ENCODE data around the gene CLEC20A. TPM values are rescaled to one million over a fixed set of nuclear protein-coding genes. Genes with fewer than 3 reads are reported as not detected.

The CLEC20A gene
- total RNA-seq, 6 experiments from 2014 or later, result not detected

- ATAC-seq (no peak), DNase-seq (no peak)
- Histone ChIP-seq H3K4me1 (no peaks in the 10 kb centered on the region), H3K27me3 (no peaks in the 10 kb centered on the region), H3K27ac (no peak overlapping the region), H3K9me3 (no peaks in the 10 kb centered on the region), H3K36me3 (peaks cover 0 to 9% (median 4%) of the 10 kb centered on the region in 4 donors), H3K4me3 (no peak overlapping the region)
- intact Hi-C loops (cut with DNase I), result no loop called here
- TF ChIP-seq CTCF (IDR thresholded peaks at IDR 0.05) (no peak), POLR2A (IDR thresholded peaks at IDR 0.05) (no peak)
Measured at GRCh38 chr1:178465011-178465410, 31.8 kb downstream of the CLEC20A start.

- no peak for ATAC-seq
- DNase-seq, result no peak
- no peaks in the 10 kb centered on the region for H3K27me3 ChIP-seq
- intact Hi-C loops (cut with DNase I), result no loop called here
- peaks cover 0 to 9% (median 4%) of the 10 kb centered on the region in 4 donors for H3K36me3 ChIP-seq
- H3K9me3 ChIP-seq, result no peaks in the 10 kb centered on the region
- TF ChIP-seq POLR2A (IDR thresholded peaks at IDR 0.05) (no peak), CTCF (IDR thresholded peaks at IDR 0.05) (no peak)
- no peaks in the 10 kb centered on the region for H3K4me1 ChIP-seq
- H3K4me3 ChIP-seq, result no peak overlapping the region
- H3K27ac ChIP-seq, result no peak overlapping the region
Measured at GRCh38 chr1:178464566-178464965, 32.2 kb downstream of the CLEC20A start.

GRCh38 chr1:178464141-178464540 is 32.6 kb downstream of the CLEC20A start:
- no peaks in the 10 kb centered on the region for H3K4me1 ChIP-seq
- intact Hi-C loops (cut with DNase I), result no loop called here
- ATAC-seq (no peak), DNase-seq (no peak)
- no peak overlapping the region for H3K27ac ChIP-seq
- H3K36me3 ChIP-seq, result peaks cover 0 to 9% (median 4%) of the 10 kb centered on the region in 4 donors
- WGBS (ENCODE audit: insufficient coverage, low coverage, low lambda C conversion rate, missing lambda C conversion rate), result 83% methylated on average over 1 of the region's 1 CpG
- no peak overlapping the region for H3K4me3 ChIP-seq
- TF ChIP-seq CTCF (IDR thresholded peaks at IDR 0.05), result no peak
- TF ChIP-seq POLR2A (IDR thresholded peaks at IDR 0.05), result no peak
- H3K27me3 ChIP-seq, result no peaks in the 10 kb centered on the region
- H3K9me3 ChIP-seq, result no peaks in the 10 kb centered on the region

- H3K27ac ChIP-seq, result no peak overlapping the region
- ATAC-seq (no peak), DNase-seq (no peak)
- 72% methylated on average over 4 of the region's 4 CpGs for WGBS (ENCODE audit: insufficient coverage, low coverage, low lambda C conversion rate, missing lambda C conversion rate)
- TF ChIP-seq CTCF (IDR thresholded peaks at IDR 0.05) (no peak), POLR2A (IDR thresholded peaks at IDR 0.05) (no peak)
- H3K4me1 ChIP-seq, result no peaks in the 10 kb centered on the region
- H3K4me3 ChIP-seq, result no peak overlapping the region
- no peaks in the 10 kb centered on the region for H3K27me3 ChIP-seq
- intact Hi-C loops (cut with DNase I), result no loop called here
- H3K9me3 ChIP-seq, result no peaks in the 10 kb centered on the region
- peaks cover 0 to 9% (median 1%) of the 10 kb centered on the region in 4 donors for H3K36me3 ChIP-seq
Measured at GRCh38 chr1:178461701-178462100, 35.1 kb downstream of the CLEC20A start.

- DNase-seq (no peak), ATAC-seq (no peak)
- Histone ChIP-seq H3K4me1 (no peaks in the 10 kb centered on the region), H3K27me3 (no peaks in the 10 kb centered on the region), H3K27ac (no peak overlapping the region), H3K9me3 (no peaks in the 10 kb centered on the region), H3K36me3 (peaks cover 0 to 3% (median under 1%) of the 10 kb centered on the region in 4 donors), H3K4me3 (no peak overlapping the region)
- TF ChIP-seq POLR2A (IDR thresholded peaks at IDR 0.05) (no peak), CTCF (IDR thresholded peaks at IDR 0.05) (no peak)
- WGBS (ENCODE audit: insufficient coverage, low coverage, low lambda C conversion rate, missing lambda C conversion rate), result 76% methylated on average over 2 of the region's 2 CpGs
- intact Hi-C loops (cut with DNase I), result no loop called here
Measured at GRCh38 chr1:178461104-178461503, 35.7 kb downstream of the CLEC20A start.

Data from right lobe of liver (tissue), 6 donors.